Measurements from ENCODE around the gene DNASE2B. TPM values are rescaled to one million over a fixed set of nuclear protein-coding genes. Genes with fewer than 3 reads are reported as not detected.

DNASE2B gene
- total and polyA plus RNA-seq, 2 experiments from 2014 or later = not detected

- TF ChIP-seq, protein P1, sequence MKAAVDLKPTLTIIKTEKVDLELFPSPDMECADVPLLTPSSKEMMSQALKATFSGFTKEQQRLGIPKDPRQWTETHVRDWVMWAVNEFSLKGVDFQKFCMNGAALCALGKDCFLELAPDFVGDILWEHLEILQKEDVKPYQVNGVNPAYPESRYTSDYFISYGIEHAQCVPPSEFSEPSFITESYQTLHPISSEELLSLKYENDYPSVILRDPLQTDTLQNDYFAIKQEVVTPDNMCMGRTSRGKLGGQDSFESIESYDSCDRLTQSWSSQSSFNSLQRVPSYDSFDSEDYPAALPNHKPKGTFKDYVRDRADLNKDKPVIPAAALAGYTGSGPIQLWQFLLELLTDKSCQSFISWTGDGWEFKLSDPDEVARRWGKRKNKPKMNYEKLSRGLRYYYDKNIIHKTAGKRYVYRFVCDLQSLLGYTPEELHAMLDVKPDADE (IDR thresholded peaks at IDR 0.05) = no peak
- TF ChIP-seq EZH2phosphoT487 (IDR thresholded peaks at IDR 0.05; ENCODE audit: unreplicated experiment) (no peak), ZNF114 (CRISPR knock-in tag; IDR thresholded peaks at IDR 0.05) (no peak)
- TF ChIP-seq, protein P2, sequence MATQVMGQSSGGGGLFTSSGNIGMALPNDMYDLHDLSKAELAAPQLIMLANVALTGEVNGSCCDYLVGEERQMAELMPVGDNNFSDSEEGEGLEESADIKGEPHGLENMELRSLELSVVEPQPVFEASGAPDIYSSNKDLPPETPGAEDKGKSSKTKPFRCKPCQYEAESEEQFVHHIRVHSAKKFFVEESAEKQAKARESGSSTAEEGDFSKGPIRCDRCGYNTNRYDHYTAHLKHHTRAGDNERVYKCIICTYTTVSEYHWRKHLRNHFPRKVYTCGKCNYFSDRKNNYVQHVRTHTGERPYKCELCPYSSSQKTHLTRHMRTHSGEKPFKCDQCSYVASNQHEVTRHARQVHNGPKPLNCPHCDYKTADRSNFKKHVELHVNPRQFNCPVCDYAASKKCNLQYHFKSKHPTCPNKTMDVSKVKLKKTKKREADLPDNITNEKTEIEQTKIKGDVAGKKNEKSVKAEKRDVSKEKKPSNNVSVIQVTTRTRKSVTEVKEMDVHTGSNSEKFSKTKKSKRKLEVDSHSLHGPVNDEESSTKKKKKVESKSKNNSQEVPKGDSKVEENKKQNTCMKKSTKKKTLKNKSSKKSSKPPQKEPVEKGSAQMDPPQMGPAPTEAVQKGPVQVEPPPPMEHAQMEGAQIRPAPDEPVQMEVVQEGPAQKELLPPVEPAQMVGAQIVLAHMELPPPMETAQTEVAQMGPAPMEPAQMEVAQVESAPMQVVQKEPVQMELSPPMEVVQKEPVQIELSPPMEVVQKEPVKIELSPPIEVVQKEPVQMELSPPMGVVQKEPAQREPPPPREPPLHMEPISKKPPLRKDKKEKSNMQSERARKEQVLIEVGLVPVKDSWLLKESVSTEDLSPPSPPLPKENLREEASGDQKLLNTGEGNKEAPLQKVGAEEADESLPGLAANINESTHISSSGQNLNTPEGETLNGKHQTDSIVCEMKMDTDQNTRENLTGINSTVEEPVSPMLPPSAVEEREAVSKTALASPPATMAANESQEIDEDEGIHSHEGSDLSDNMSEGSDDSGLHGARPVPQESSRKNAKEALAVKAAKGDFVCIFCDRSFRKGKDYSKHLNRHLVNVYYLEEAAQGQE (IDR thresholded peaks at IDR 0.05; ENCODE audit: unreplicated experiment) = no peak
Observed at GRCh38 chr1:84427250-84428188, 29.2 kb downstream of the DNASE2B start (continued).

DNA sequence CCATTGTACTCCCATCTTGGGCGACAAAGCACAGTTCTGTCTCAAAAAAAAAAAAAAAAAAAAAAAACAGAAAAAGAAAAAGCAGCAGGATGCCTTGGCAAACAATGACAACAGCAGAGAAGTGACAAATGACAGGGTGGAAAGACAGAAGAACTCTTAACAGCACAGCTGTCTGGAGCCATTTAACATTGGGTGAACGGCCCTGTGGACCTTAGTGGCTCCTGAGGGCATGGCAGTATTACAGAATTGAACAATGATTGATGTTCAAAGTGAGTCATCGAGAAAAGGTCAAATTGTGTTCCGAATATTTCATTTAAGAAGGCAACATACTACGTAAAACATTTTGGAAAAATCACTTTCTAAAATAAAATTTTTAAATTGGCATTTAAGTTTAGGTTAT is 30.0 kb downstream of the DNASE2B start:
- Histone ChIP-seq H3K9me2 (ENCODE audit: insufficient read depth) (no peaks in the 10 kb centered on the region), H2AFZ (no peak overlapping the region), H3K4me3 (no peak overlapping the region), H3K36me3 (ENCODE audit: insufficient read depth) (no peaks in the 10 kb centered on the region), H3K4me1 (ENCODE audit: insufficient read depth) (no peaks in the 10 kb centered on the region), H3K4me2 (no peak overlapping the region), H3K79me2 (replicated peaks; ENCODE audit: insufficient read depth) (no peaks in the 10 kb centered on the region), H3F3A (replicated peaks; ENCODE audit: low read depth) (no peaks in the 10 kb centered on the region), H4K20me1 (replicated peaks; ENCODE audit: insufficient read depth) (no peaks in the 10 kb centered on the region), H3K27me3 (ENCODE audit: insufficient read depth) (no peaks in the 10 kb centered on the region), H3K27ac (ENCODE audit: low read depth) (no peak overlapping the region)
- DNase-seq (ENCODE audit: low spot score) = no peak
- Mint-ChIP-seq H3K4me1 (no peaks in the 10 kb centered on the region), H3K27me3 (ENCODE audit: insufficient read depth, low read depth, poor library complexity) (no peaks in the 10 kb centered on the region), H3K27ac (no peak overlapping the region), H3K4me3 (no peak overlapping the region), H3K36me3 (ENCODE audit: low read depth) (no peaks in the 10 kb centered on the region; the same call in 2 of the 3 replicates), H3K9me3 (no peaks in the 10 kb centered on the region)
- no peak for ATAC-seq
- TF ChIP-seq, protein P2 (IDR thresholded peaks at IDR 0.05; ENCODE audit: unreplicated experiment) = no peak
- TF ChIP-seq, protein P3, sequence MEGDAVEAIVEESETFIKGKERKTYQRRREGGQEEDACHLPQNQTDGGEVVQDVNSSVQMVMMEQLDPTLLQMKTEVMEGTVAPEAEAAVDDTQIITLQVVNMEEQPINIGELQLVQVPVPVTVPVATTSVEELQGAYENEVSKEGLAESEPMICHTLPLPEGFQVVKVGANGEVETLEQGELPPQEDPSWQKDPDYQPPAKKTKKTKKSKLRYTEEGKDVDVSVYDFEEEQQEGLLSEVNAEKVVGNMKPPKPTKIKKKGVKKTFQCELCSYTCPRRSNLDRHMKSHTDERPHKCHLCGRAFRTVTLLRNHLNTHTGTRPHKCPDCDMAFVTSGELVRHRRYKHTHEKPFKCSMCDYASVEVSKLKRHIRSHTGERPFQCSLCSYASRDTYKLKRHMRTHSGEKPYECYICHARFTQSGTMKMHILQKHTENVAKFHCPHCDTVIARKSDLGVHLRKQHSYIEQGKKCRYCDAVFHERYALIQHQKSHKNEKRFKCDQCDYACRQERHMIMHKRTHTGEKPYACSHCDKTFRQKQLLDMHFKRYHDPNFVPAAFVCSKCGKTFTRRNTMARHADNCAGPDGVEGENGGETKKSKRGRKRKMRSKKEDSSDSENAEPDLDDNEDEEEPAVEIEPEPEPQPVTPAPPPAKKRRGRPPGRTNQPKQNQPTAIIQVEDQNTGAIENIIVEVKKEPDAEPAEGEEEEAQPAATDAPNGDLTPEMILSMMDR (conservative IDR thresholded peaks at IDR 0.05; ENCODE audit: low read depth in 2 of 2) = no peak
- TF ChIP-seq CREB1 (CRISPR knock-in tag; IDR thresholded peaks at IDR 0.05; ENCODE audit: low read depth) = no peak
- no peak for TF ChIP-seq JUNB (IDR thresholded peaks at IDR 0.05; ENCODE audit: unreplicated experiment)
- no peak for TF ChIP-seq POLR2AphosphoS5 (IDR thresholded peaks at IDR 0.05; ENCODE audit: low read depth)
- TF ChIP-seq ZNF331 (CRISPR knock-in tag; IDR thresholded peaks at IDR 0.05; ENCODE audit: low read depth) = no peak
- TF ChIP-seq, protein P1 (IDR thresholded peaks at IDR 0.05) = no peak
- TF ChIP-seq EZH2phosphoT487 (IDR thresholded peaks at IDR 0.05; ENCODE audit: unreplicated experiment) = no peak
